ENCODE data around the gene VAMP1.

GRCh38 chr12:6434205-6435140 is 36.0 kb downstream of the VAMP1 start:
- TF ChIP-seq STAT1 (IDR thresholded peaks at IDR 0.05; ENCODE audit: unreplicated experiment) (no peak), EZH2 (IDR thresholded peaks at IDR 0.05; ENCODE audit: low read depth, unreplicated experiment) (no peak), CTCF (conservative IDR thresholded peaks at IDR 0.05; ENCODE audit: low read depth in 2 of 2) (no peak), JUNB (IDR thresholded peaks at IDR 0.05; ENCODE audit: unreplicated experiment) (no peak), EZH2phosphoT487 (IDR thresholded peaks at IDR 0.05; ENCODE audit: unreplicated experiment) (no peak), POLR2AphosphoS5 (IDR thresholded peaks at IDR 0.05; ENCODE audit: low read depth) (no peak), REST (IDR thresholded peaks at IDR 0.05; ENCODE audit: unreplicated experiment) (no peak), ETS1 (IDR thresholded peaks at IDR 0.05) (no peak), CREB1 (CRISPR knock-in tag; IDR thresholded peaks at IDR 0.05; ENCODE audit: low read depth) (no peak), ZNF331 (CRISPR knock-in tag; IDR thresholded peaks at IDR 0.05; ENCODE audit: low read depth) (no peak), ZNF114 (CRISPR knock-in tag; IDR thresholded peaks at IDR 0.05) (no peak), NANOG (IDR thresholded peaks at IDR 0.05; ENCODE audit: borderline replicate concordance) (no peak), ZNF462 (CRISPR knock-in tag; IDR thresholded peaks at IDR 0.05) (no peak)

All from GM23338 (cell line).